K562 (cell line): ENCODE results near the gene DOCK8. TPM values are rescaled to one million over a fixed set of nuclear protein-coding genes. Genes with fewer than 3 reads are reported as not detected.

Experiments
- ATAC-seq: fragments of 200-7000 bp; cut with Tn5 transposase; 3 replicates; pipeline ENCODE4 v1.9.1; 2020; ENCODE audit warnings: moderate library complexity
- BruUV-seq: library from RNA; stranded (reverse); fragments of 400-500 nt; replicated peaks from 2 replicates; lab custom pipeline; 2021; lab: Mats Ljungman, UMichigan
- CTCF ChIA-PET: fragments of 300-600 bp; formaldehyde crosslinking; extraction: SDS; loops from one replicate; lab custom pipeline; 2021; ENCODE audit warnings: low intra/inter-chr PET ratio; lab: Yijun Ruan, JAX
- POLR2A ChIA-PET: fragments of 300-600, 350-650 bp; sonication (Branson Sonifier 250); formaldehyde crosslinking; extraction: SDS; loops from one replicate; lab custom pipeline; 2021; ENCODE audit warnings: antibody characterized with exemption, inconsistent platforms; lab: Yijun Ruan, JAX
- DNase-seq, 4 experiments: peaks; one replicate each; pipeline versions ENCODE4 v3.0.0 to v3.0.0-alpha.2; 2011 to 2018; ENCODE audit warnings: low spot score in 3 of 4, mixed read lengths in 3 of 4; ENCODE audit errors: extremely low read depth in 1 of 4
- FAIRE-seq: peaks from 2 replicates; lab custom pipeline; 2011; peaks lifted over from hg19 to GRCh38; lab: Jason Lieb, UNC
- H2AFZ ChIP-seq: 2 replicates; pipeline ENCODE4 v1.6.0; 2011; ENCODE audit warnings: low read depth, low read length, control low read depth, inconsistent platforms
- H3K27ac ChIP-seq: fragments of 200-600 bp; 3 replicates; pipeline ENCODE4 v1.8.0; 2011; ENCODE audit warnings: low read depth, mild to moderate bottlenecking, control low read depth, inconsistent platforms, low read length, moderate library complexity, mixed read lengths; ENCODE audit errors: extremely low read depth
- H3K27me3 ChIP-seq, 2 experiments: fragments of 300-600 bp in 1 of 2; 2 replicates in 1 of 2; 3 replicates in 1 of 2; pipeline versions ENCODE4 v1.6.0 to v1.8.0; 2011; ENCODE audit warnings: inconsistent platforms in 2 of 2, low read length in 2 of 2, mild to moderate bottlenecking in 1 of 2, mixed read lengths in 1 of 2, moderate library complexity in 1 of 2; ENCODE audit not compliant: control insufficient read depth in 2 of 2, insufficient read depth in 2 of 2
- H3K36me3 ChIP-seq: fragments of 300-600 bp; 3 replicates; pipeline ENCODE4 v1.8.0; 2011; ENCODE audit warnings: mild to moderate bottlenecking, low read length, inconsistent platforms; ENCODE audit not compliant: control insufficient read depth, insufficient read depth
- H3K4me1 ChIP-seq, 2 experiments: fragments of 200-600 bp in 1 of 2; replicated peaks in 1 of 2; 2 replicates in 1 of 2; 3 replicates in 1 of 2; pipeline versions ENCODE4 v1.5.1 to v1.8.0; 2011; ENCODE audit warnings: inconsistent platforms in 2 of 2, low read length in 2 of 2, mild to moderate bottlenecking in 1 of 2, mixed read lengths in 1 of 2, moderate library complexity in 1 of 2; ENCODE audit not compliant: control insufficient read depth in 2 of 2, insufficient read depth in 2 of 2
- H3K4me2 ChIP-seq: 2 replicates; pipeline ENCODE4 v1.6.1; 2011; ENCODE audit warnings: low read length, control low read depth, inconsistent platforms, mixed read lengths; ENCODE audit not compliant: insufficient read depth
- H3K4me3 ChIP-seq: fragments of 200-600 bp; sonication (generic), shearing (Covaris generic); 2 replicates; pipeline ENCODE4 v1.5.1; 2016; ENCODE audit warnings: control low read depth, inconsistent platforms
- H3K79me2 ChIP-seq: fragments of 200-600 bp; 3 replicates; pipeline ENCODE4 v1.8.0; 2011; ENCODE audit warnings: low read length, inconsistent platforms; ENCODE audit not compliant: control insufficient read depth, insufficient read depth
- H3K9ac ChIP-seq, 2 experiments: 2 replicates each; pipeline versions ENCODE4 v1.6.0 to v1.6.1; 2011; ENCODE audit warnings: low read depth in 2 of 2, low read length in 2 of 2, control low read depth in 1 of 2, inconsistent platforms in 1 of 2, mild to moderate bottlenecking in 1 of 2, mixed read lengths in 1 of 2; ENCODE audit not compliant: insufficient read depth in 1 of 2
- H3K9me1 ChIP-seq: one replicate; pipeline ENCODE4 v1.6.0; 2011; ENCODE audit warnings: inconsistent platforms, mild to moderate bottlenecking, low read length, moderate library complexity; ENCODE audit not compliant: control insufficient read depth, insufficient read depth
- H3K9me3 ChIP-seq: replicated peaks from 2 replicates; pipeline ENCODE4 v1.5.1; 2011; ENCODE audit warnings: low read depth, low read length, inconsistent platforms; ENCODE audit not compliant: control insufficient read depth, insufficient read depth
- H4K20me1 ChIP-seq: replicated peaks from 2 replicates; pipeline ENCODE4 v1.6.1; 2011; ENCODE audit warnings: low read length, inconsistent platforms, mixed read lengths; ENCODE audit not compliant: control insufficient read depth, insufficient read depth
- BRCA1 ChIP-seq, 2 experiments: fragments of 450-650 bp in 1 of 2; sonication (generic) in 1 of 2; formaldehyde crosslinking in 1 of 2; IDR thresholded peaks; 2 replicates each; pipeline versions ENCODE4 v1.5.0 to v1.6.1; 2017 to 2020; ENCODE audit warnings: mild to moderate bottlenecking in 1 of 2, missing genetic modification reagents in 1 of 2
- E2F3 ChIP-seq: fragments of 250-450 bp; sonication (Bioruptor Pico); IDR thresholded peaks from 2 replicates; pipeline ENCODE4 v1.4.0; 2020; ENCODE audit warnings: mild to moderate bottlenecking
- HDAC2 ChIP-seq: fragments of 450-650 bp; IDR thresholded peaks from 2 replicates; pipeline ENCODE4 v1.6.1; 2016; ENCODE audit warnings: mild to moderate bottlenecking
- HNRNPL ChIP-seq: fragments of 200-400 bp; formaldehyde crosslinking; IDR thresholded peaks from 2 replicates; pipeline ENCODE4 v1.6.1; 2017; ENCODE audit warnings: low read depth, mild to moderate bottlenecking, low read length
- NFRKB ChIP-seq: fragments of 450-650 bp; IDR thresholded peaks from 2 replicates; pipeline ENCODE4 v1.6.1; 2016; ENCODE audit warnings: low read depth
- RBM34 ChIP-seq: fragments of 200-400 bp; formaldehyde crosslinking; IDR thresholded peaks from 2 replicates; pipeline ENCODE4 v1.6.1; 2018; ENCODE audit warnings: low read length, borderline replicate concordance; ENCODE audit not compliant: insufficient read depth
- RFX5 ChIP-seq: IDR thresholded peaks from 2 replicates; pipeline ENCODE4 v1.6.1; 2011; ENCODE audit warnings: low read depth, mild to moderate bottlenecking, improper control_type of control experiment, low read length
- ZFP36 ChIP-seq: fragments of 150-350 bp; IDR thresholded peaks from 2 replicates; pipeline ENCODE4 v1.6.1; 2018; ENCODE audit warnings: low read length, low read depth; ENCODE audit not compliant: partially characterized antibody
- ZNF239 ChIP-seq: fragments of 250-450 bp; sonication (Bioruptor Pico); IDR thresholded peaks from 2 replicates; pipeline ENCODE4 v1.4.0; 2020; ENCODE audit warnings: mild to moderate bottlenecking
- ZNF253 ChIP-seq: fragments of 250-450 bp; sonication (Bioruptor Pico); conservative IDR thresholded peaks from 2 replicates; pipeline ENCODE4 v1.6.1; 2021; ENCODE audit warnings: mild to moderate bottlenecking
- ZNF408 ChIP-seq: fragments of 250-450 bp; sonication (Bioruptor Pico); IDR thresholded peaks from 2 replicates; pipeline ENCODE4 v1.4.0; 2020; ENCODE audit warnings: low read depth, mild to moderate bottlenecking, moderate library complexity
- ZNF79 ChIP-seq: fragments of 250-450 bp; sonication (Bioruptor Pico); IDR thresholded peaks from 2 replicates; pipeline ENCODE4 v1.4.0; 2020; ENCODE audit warnings: low read depth, mild to moderate bottlenecking, moderate library complexity
- WGBS: fragments of 100-300 bp; shearing (Covaris generic); methylation state at CpG from one replicate; pipeline ENCODE4 v1.1.6; 2016; ENCODE audit warnings: low coverage, mixed read lengths; ENCODE audit not compliant: insufficient coverage; ENCODE audit errors: missing lambda C conversion rate; 5-methylcytosine and 5-hydroxymethylcytosine counted together
- in situ Hi-C: fragments of 300-500 bp; cut with MboI; formaldehyde crosslinking; loops from 4 replicates; pipeline ENCODE4 v1.15.0; 2018; ENCODE audit warnings: inconsistent platforms, mixed read lengths
- intact Hi-C: fragments of 100-400 bp; cut with micrococcal nuclease; formaldehyde crosslinking; loops from 2 replicates; pipeline ENCODE4 v1.14.2; 2022
- polyA plus RNA-seq, 8 experiments: library from polyadenylated mRNA; depleted of rRNA in 4 of 8; stranded (reverse) in 5 of 8; unstranded in 3 of 8; fragments of >200 nt; fragmentation: Nextera tagmentation in 2 of 8; fragmentation: Illumina TruSeq in 1 of 8; extraction: Ambion mirVana in 2 of 8; extraction: Trizol in 1 of 8; gene quantifications; 2 replicates each; pipeline versions ENCODE4 v1.2.1 to v1.2.3, GENCODE V29; 2011 to 2014; ENCODE audit warnings: inconsistent platforms in 1 of 8, missing spikeins in 1 of 8
- total RNA-seq, 7 experiments: library from RNA; depleted of rRNA in 6 of 7; stranded (reverse); fragments of >200 nt in 6 of 7; fragmentation: Illumina TruSeq in 2 of 7; extraction: Trizol in 2 of 7; gene quantifications; 2 replicates each; pipeline versions ENCODE4 v1.2.1 to v1.2.3, GENCODE V29; 2011 to 2021; ENCODE audit warnings: low replicate concordance in 1 of 7
- TF ChIP-seq, protein P1 (sequence below): fragments of 450-650 bp; IDR thresholded peaks from 2 replicates; pipeline ENCODE4 v1.6.1; 2014; ENCODE audit warnings: low read depth, mild to moderate bottlenecking, moderate library complexity, borderline replicate concordance
- TF ChIP-seq, protein P2 (sequence below): fragments of 450-650 bp; IDR thresholded peaks from 2 replicates; pipeline ENCODE4 v1.6.1; 2016; ENCODE audit warnings: antibody characterized with exemption
- TF ChIP-seq, protein P3 (sequence below): sonication (generic); formaldehyde crosslinking; IDR thresholded peaks from 2 replicates; pipeline ENCODE4 v1.8.0; 2023; ENCODE audit warnings: missing genetic modification reagents, mild to moderate bottlenecking, borderline replicate concordance

DOCK8 gene
- total and polyA plus RNA-seq, 9 of the 15 experiments (the other 6 are each of a cell fraction or from before 2014, with no cell fraction given): 14.4 to 53.8 (median 25.1) TPM

DNA sequence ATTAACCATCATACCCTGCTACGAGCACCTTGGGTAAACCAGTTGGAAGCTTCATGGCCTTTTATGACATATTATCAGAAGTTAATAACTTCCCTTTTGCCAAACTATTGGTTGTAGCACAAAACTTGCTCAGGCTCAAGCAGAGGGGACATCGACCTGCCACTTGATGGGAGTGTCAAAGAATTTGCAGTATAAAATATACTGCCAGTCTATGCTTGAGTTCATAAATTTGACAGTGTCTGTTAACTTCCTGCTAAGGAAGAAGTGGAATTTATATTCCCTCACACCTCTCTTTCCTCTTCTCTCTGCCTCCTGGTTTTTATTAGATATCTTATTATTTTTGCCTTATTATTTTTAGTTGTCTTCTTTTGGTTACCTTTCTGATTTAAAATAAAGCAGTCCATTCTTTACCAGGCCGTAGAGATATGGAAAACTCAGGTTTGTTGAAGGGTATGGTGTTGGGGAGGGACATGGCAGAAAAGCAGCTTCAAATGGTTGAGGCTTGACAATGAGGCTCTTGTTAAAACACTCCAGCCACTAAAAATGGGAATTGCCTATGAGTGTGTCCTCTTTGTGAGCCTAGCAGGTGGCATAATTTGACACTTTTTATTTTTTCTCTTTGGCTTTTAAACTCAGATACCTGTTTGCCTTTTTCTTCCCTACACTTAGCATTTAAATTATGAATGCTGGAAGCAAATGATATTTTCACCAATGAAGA lies 298.0 kb downstream of the DOCK8 start:
- H3K4me1 ChIP-seq: no peaks in the 10 kb centered on the region
- no TSS peak for BruUV-seq
- no peak overlapping the region for H3K9ac ChIP-seq
- in situ Hi-C loops: no loop called here
- ATAC-seq: no peak
- no peak overlapping the region for H3K27ac ChIP-seq
- peaks cover 2 to 14% of the 10 kb centered on the region in 2 experiments; a peak in 2 of 5 replicates for H3K27me3 ChIP-seq
- ChIA-PET CTCF (no interaction called here), POLR2A (no interaction called here)
- H3K9me3 ChIP-seq: no peaks in the 10 kb centered on the region
- H4K20me1 ChIP-seq: no peaks in the 10 kb centered on the region
- H3K4me2 ChIP-seq: no peak overlapping the region
- H2AFZ ChIP-seq: no peak overlapping the region
- no peaks in the 10 kb centered on the region for H3K9me1 ChIP-seq
- H3K36me3 ChIP-seq: no peaks in the 10 kb centered on the region
- intact Hi-C loops: no loop called here
- H3K79me2 ChIP-seq: no peaks in the 10 kb centered on the region
- 0% methylated on average over 3 of the region's 3 CpGs for WGBS
- DNase-seq: no peak
- no peak overlapping the region for H3K4me3 ChIP-seq
- FAIRE-seq: no peak
- TF ChIP-seq, protein P1, sequence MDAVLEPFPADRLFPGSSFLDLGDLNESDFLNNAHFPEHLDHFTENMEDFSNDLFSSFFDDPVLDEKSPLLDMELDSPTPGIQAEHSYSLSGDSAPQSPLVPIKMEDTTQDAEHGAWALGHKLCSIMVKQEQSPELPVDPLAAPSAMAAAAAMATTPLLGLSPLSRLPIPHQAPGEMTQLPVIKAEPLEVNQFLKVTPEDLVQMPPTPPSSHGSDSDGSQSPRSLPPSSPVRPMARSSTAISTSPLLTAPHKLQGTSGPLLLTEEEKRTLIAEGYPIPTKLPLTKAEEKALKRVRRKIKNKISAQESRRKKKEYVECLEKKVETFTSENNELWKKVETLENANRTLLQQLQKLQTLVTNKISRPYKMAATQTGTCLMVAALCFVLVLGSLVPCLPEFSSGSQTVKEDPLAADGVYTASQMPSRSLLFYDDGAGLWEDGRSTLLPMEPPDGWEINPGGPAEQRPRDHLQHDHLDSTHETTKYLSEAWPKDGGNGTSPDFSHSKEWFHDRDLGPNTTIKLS: no peak
- TF ChIP-seq ZNF408 (no peak), ZFP36 (no peak), RBM34 (no peak), NFRKB (no peak), HDAC2 (no peak), ZNF253 (CRISPR knock-in tag) (no peak), RFX5 (no peak), E2F3 (CRISPR knock-in tag) (no peak), ZNF79 (no peak), HNRNPL (no peak), BRCA1 (IDR thresholded peaks at IDR 0.05) (no peak), BRCA1 (CRISPR knock-in tag; IDR thresholded peaks at IDR 0.05) (no peak), ZNF239 (no peak)
- TF ChIP-seq, protein P2, sequence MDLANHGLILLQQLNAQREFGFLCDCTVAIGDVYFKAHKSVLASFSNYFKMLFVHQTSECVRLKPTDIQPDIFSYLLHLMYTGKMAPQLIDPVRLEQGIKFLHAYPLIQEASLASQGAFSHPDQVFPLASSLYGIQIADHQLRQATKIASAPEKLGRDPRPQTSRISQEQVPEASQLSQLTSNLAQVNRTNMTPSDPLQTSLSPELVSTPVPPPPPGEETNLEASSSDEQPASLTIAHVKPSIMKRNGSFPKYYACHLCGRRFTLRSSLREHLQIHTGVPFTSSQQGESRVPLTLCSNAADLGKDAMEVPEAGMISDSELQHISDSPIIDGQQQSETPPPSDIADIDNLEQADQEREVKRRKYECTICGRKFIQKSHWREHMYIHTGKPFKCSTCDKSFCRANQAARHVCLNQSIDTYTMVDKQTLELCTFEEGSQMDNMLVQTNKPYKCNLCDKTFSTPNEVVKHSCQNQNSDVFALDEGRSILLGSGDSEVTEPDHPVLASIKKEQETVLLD: no peak
- TF ChIP-seq, protein P3, sequence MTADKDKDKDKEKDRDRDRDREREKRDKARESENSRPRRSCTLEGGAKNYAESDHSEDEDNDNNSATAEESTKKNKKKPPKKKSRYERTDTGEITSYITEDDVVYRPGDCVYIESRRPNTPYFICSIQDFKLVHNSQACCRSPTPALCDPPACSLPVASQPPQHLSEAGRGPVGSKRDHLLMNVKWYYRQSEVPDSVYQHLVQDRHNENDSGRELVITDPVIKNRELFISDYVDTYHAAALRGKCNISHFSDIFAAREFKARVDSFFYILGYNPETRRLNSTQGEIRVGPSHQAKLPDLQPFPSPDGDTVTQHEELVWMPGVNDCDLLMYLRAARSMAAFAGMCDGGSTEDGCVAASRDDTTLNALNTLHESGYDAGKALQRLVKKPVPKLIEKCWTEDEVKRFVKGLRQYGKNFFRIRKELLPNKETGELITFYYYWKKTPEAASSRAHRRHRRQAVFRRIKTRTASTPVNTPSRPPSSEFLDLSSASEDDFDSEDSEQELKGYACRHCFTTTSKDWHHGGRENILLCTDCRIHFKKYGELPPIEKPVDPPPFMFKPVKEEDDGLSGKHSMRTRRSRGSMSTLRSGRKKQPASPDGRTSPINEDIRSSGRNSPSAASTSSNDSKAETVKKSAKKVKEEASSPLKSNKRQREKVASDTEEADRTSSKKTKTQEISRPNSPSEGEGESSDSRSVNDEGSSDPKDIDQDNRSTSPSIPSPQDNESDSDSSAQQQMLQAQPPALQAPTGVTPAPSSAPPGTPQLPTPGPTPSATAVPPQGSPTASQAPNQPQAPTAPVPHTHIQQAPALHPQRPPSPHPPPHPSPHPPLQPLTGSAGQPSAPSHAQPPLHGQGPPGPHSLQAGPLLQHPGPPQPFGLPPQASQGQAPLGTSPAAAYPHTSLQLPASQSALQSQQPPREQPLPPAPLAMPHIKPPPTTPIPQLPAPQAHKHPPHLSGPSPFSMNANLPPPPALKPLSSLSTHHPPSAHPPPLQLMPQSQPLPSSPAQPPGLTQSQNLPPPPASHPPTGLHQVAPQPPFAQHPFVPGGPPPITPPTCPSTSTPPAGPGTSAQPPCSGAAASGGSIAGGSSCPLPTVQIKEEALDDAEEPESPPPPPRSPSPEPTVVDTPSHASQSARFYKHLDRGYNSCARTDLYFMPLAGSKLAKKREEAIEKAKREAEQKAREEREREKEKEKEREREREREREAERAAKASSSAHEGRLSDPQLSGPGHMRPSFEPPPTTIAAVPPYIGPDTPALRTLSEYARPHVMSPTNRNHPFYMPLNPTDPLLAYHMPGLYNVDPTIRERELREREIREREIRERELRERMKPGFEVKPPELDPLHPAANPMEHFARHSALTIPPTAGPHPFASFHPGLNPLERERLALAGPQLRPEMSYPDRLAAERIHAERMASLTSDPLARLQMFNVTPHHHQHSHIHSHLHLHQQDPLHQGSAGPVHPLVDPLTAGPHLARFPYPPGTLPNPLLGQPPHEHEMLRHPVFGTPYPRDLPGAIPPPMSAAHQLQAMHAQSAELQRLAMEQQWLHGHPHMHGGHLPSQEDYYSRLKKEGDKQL (CRISPR knock-in tag): no peak
